Head of caudate nucleus (tissue), 42 donors: ENCODE results near the gene COG5.
A peak's percentile ranks its signal among the peaks of the same experiment; 100 is the strongest.

Experiments
- DNase-seq, 42 donors: peaks; one replicate each; pipeline versions ENCODE4 v3.0.0 to v3.0.0-alpha.2; 2020 to 2021; ENCODE audit warnings: mixed read lengths in 7 of 42
- intact Hi-C: fragments of 100-400 bp; cut with DNase I; formaldehyde crosslinking; loops from one replicate; pipeline ENCODE4 v1.15.0; 2022

Gene COG5

GRCh38 chr7:107563775-107564552 lies at the start of gene COG5, which contains the start of gene DUS4L:
Gene COG5 (minus strand): TSS chr7:107563920. CDS start chr7:107563896, 24 bp downstream.
Gene DUS4L (plus strand): TSS chr7:107563971. CDS start chr7:107567071, 3,100 bp downstream.
- DNase-seq: peak; percentile 63 to 94 (median 84)
- intact Hi-C loops: no loop called here

- DNase-seq: no peak
- intact Hi-C loops: no loop called here
Measured at GRCh38 chr7:107613439-107613838, 49.7 kb upstream of the COG5 start.

- DNase-seq: no peak
- intact Hi-C loops: no loop called here
Measured at GRCh38 chr7:107610323-107610722, 46.6 kb upstream of the COG5 start.

GRCh38 chr7:107609811-107610261 lies 46.1 kb upstream of the COG5 start:
- intact Hi-C loops: no loop called here
- DNase-seq: no peak

- intact Hi-C loops: no loop called here
- no peak for DNase-seq
Measured at GRCh38 chr7:107606303-107606702, 42.6 kb upstream of the COG5 start.

GRCh38 chr7:107605218-107605815 lies 41.6 kb upstream of the COG5 start:
- no peak for DNase-seq
- intact Hi-C loops: no loop called here

- DNase-seq: peak in 10 of 42 donors; percentile 3 to 62 (median 30)
Measured at GRCh38 chr7:107600816-107601215, 37.1 kb upstream of the COG5 start.

GRCh38 chr7:107599262-107599661 lies 35.5 kb upstream of the COG5 start:
- no peak for DNase-seq
- intact Hi-C loops: no loop called here

More at GRCh38 chr7:107600816-107601215, 37.1 kb upstream of the COG5 start:
- intact Hi-C loops: no loop called here

GRCh38 chr7:107597953-107598352 lies 34.2 kb upstream of the COG5 start:
- intact Hi-C loops: no loop called here
- DNase-seq: no peak

- intact Hi-C loops: no loop called here
- no peak for DNase-seq
Measured at GRCh38 chr7:107597582-107597916, 33.8 kb upstream of the COG5 start.

- intact Hi-C loops: no loop called here
Measured at GRCh38 chr7:107596881-107597581, 33.3 kb upstream of the COG5 start.

GRCh38 chr7:107594961-107595737 lies 31.4 kb upstream of the COG5 start:
- DNase-seq: no peak
- intact Hi-C loops: no loop called here

More at GRCh38 chr7:107596881-107597581, 33.3 kb upstream of the COG5 start:
- no peak for DNase-seq

GRCh38 chr7:107593025-107593410 lies 29.3 kb upstream of the COG5 start:
- intact Hi-C loops: no loop called here

GRCh38 chr7:107592361-107593024 lies 28.8 kb upstream of the COG5 start:
- intact Hi-C loops: no loop called here
- DNase-seq: no peak

More at GRCh38 chr7:107593025-107593410, 29.3 kb upstream of the COG5 start:
- no peak for DNase-seq

- intact Hi-C loops: no loop called here
- no peak for DNase-seq
Measured at GRCh38 chr7:107591421-107591820, 27.7 kb upstream of the COG5 start.

- intact Hi-C loops: loop anchor here (10.0 kb wide), 1 partner anchor 136 kb away; no protein-coding TSS in a partner anchor
- DNase-seq: no peak
Measured at GRCh38 chr7:107588529-107589130, 24.9 kb upstream of the COG5 start.

- intact Hi-C loops: loop anchor here (10.0 kb wide), 1 partner anchor 140 kb away; no protein-coding TSS in a partner anchor
- no peak for DNase-seq
Measured at GRCh38 chr7:107584716-107585115, 21.0 kb upstream of the COG5 start.

- intact Hi-C loops: loop anchor here (10.0 kb wide), 1 partner anchor 142 kb away; no protein-coding TSS in a partner anchor
- no peak for DNase-seq
Measured at GRCh38 chr7:107582875-107583274, 19.2 kb upstream of the COG5 start.
